H1 (cell line): ENCODE data around the gene CYP11A1. TPM values are rescaled to one million over a fixed set of nuclear protein-coding genes. Genes with fewer than 3 reads are reported as not detected.

ENCODE experiments used
- CTCF ChIA-PET: fragments of 300-600 bp; sonication (Branson Sonifier 250); formaldehyde crosslinking; loops from one replicate; lab custom pipeline; 2021; ENCODE audit not compliant: partially characterized antibody; lab: Charles Lee
- POLR2A ChIA-PET: fragments of 300-600 bp; sonication (Branson Sonifier 250); formaldehyde crosslinking; loops from one replicate; lab custom pipeline; 2021; ENCODE audit warnings: inconsistent platforms; ENCODE audit not compliant: partially characterized antibody; lab: Charles Lee
- DNase-seq, 2 experiments: peaks; one replicate each; pipeline versions ENCODE4 v3.0.0 to v3.0.0-alpha.2; 2010 to 2022; ENCODE audit warnings: low spot score in 2 of 2, low read depth in 1 of 2, mixed read lengths in 1 of 2
- FAIRE-seq: peaks from 2 replicates; lab custom pipeline; 2011; peaks lifted over from hg19 to GRCh38; lab: Jason Lieb, UNC
- H2AFZ ChIP-seq: 2 replicates; pipeline ENCODE4 v1.8.1; 2012; ENCODE audit warnings: low read length, inconsistent platforms
- H2AK5ac ChIP-seq: 2 replicates; pipeline ENCODE4 v1.6.1; 2013; ENCODE audit warnings: low read depth, low read length
- H2BK120ac ChIP-seq: replicated peaks from 2 replicates; pipeline ENCODE3; 2013; ENCODE audit warnings: low read depth, low read length, inconsistent platforms
- H2BK12ac ChIP-seq: 2 replicates; pipeline ENCODE4 v1.6.1; 2013; ENCODE audit warnings: low read depth, low read length
- H2BK15ac ChIP-seq: 2 replicates; pipeline ENCODE4 v1.6.1; 2013; ENCODE audit warnings: low read length
- H2BK20ac ChIP-seq: 2 replicates; pipeline ENCODE4 v1.6.1; 2013; ENCODE audit warnings: low read length
- H2BK5ac ChIP-seq: 2 replicates; pipeline ENCODE4 v1.6.1; 2013; ENCODE audit warnings: low read depth, low read length
- H3K14ac ChIP-seq: 2 replicates; pipeline ENCODE4 v1.6.1; 2013; ENCODE audit warnings: inconsistent platforms; ENCODE audit not compliant: insufficient read length
- H3K18ac ChIP-seq: 2 replicates; pipeline ENCODE4 v1.6.1; 2013; ENCODE audit warnings: low read length; ENCODE audit errors: extremely low read depth
- H3K23ac ChIP-seq: 2 replicates; pipeline ENCODE4 v1.6.1; 2013; ENCODE audit warnings: inconsistent platforms; ENCODE audit not compliant: insufficient read length
- H3K23me2 ChIP-seq: 2 replicates; pipeline ENCODE4 v1.6.1; 2013; ENCODE audit warnings: low read depth, low read length
- H3K27ac ChIP-seq: 2 replicates; pipeline ENCODE4 v1.6.1; 2011; ENCODE audit warnings: low read depth, low read length, inconsistent platforms
- H3K27me3 ChIP-seq, 4 experiments: replicated peaks in 1 of 4; 1 replicate in 1 of 4; 2 replicates in 3 of 4; pipeline versions ENCODE4 v1.6.1 to v1.8.1; 2011 to 2013; ENCODE audit warnings: low read length in 3 of 4, mild to moderate bottlenecking in 3 of 4, inconsistent platforms in 2 of 4, mixed read lengths in 2 of 4, moderate library complexity in 1 of 4; ENCODE audit not compliant: control insufficient read depth in 3 of 4, insufficient read depth in 3 of 4; ENCODE audit errors: extremely low read depth in 1 of 4
- H3K36me3 ChIP-seq, 4 experiments: 2 replicates each; pipeline versions ENCODE4 v1.6.1 to v1.8.1; 2011 to 2013; ENCODE audit warnings: mild to moderate bottlenecking in 4 of 4, low read length in 3 of 4, moderate library complexity in 2 of 4, control low read depth in 1 of 4, inconsistent platforms in 1 of 4; ENCODE audit not compliant: insufficient read depth in 4 of 4, control insufficient read depth in 2 of 4
- H3K4ac ChIP-seq: replicated peaks from 2 replicates; pipeline ENCODE3; 2013; ENCODE audit warnings: low read length, low read depth, mixed read lengths, inconsistent platforms; ENCODE audit not compliant: insufficient read length
- H3K4me1 ChIP-seq, 4 experiments: replicated peaks in 1 of 4; 1 replicate in 1 of 4; 2 replicates in 3 of 4; pipeline versions ENCODE4 v1.6.1 to v1.8.1; 2011 to 2013; ENCODE audit warnings: low read length in 3 of 4, inconsistent platforms in 2 of 4, mixed read lengths in 1 of 4; ENCODE audit not compliant: insufficient read depth in 4 of 4, control insufficient read depth in 3 of 4
- H3K4me2 ChIP-seq, 2 experiments: 2 replicates each; pipeline versions ENCODE4 v1.6.1 to v1.8.1; 2011 to 2013; ENCODE audit warnings: low read depth in 2 of 2, low read length in 2 of 2, control low read depth in 1 of 2, inconsistent platforms in 1 of 2, mild to moderate bottlenecking in 1 of 2; ENCODE audit not compliant: insufficient read depth in 1 of 2
- H3K4me3 ChIP-seq, 4 experiments: fragments of 200-600, 300-600 bp in 1 of 4; sonication (generic), shearing (Covaris generic), sonication (Bioruptor Twin) in 1 of 4; 2 replicates each; pipeline versions ENCODE4 v1.5.1 to v1.8.1; 2011 to 2016; ENCODE audit warnings: low read length in 4 of 4, low read depth in 3 of 4, control low read depth in 2 of 4, inconsistent platforms in 2 of 4, mild to moderate bottlenecking in 2 of 4, mixed read lengths in 1 of 4, moderate library complexity in 1 of 4; ENCODE audit not compliant: insufficient read depth in 2 of 4; ENCODE audit errors: extremely low read depth in 1 of 4
- H3K56ac ChIP-seq: replicated peaks from 2 replicates; pipeline ENCODE3; 2013; ENCODE audit warnings: low read depth, mild to moderate bottlenecking, mixed read lengths, low read length, inconsistent platforms; ENCODE audit not compliant: insufficient read length
- H3K79me1 ChIP-seq: 2 replicates; pipeline ENCODE4 v1.6.1; 2013; ENCODE audit warnings: low read depth, low read length, control low read depth
- H3K79me2 ChIP-seq, 2 experiments: 2 replicates each; pipeline versions ENCODE4 v1.6.1 to v1.8.1; 2012 to 2013; ENCODE audit warnings: low read length in 2 of 2, mild to moderate bottlenecking in 2 of 2, inconsistent platforms in 1 of 2; ENCODE audit not compliant: insufficient read depth in 2 of 2, control insufficient read depth in 1 of 2
- H3K9ac ChIP-seq, 4 experiments: replicated peaks in 1 of 4; 1 replicate in 1 of 4; 2 replicates in 3 of 4; pipeline versions ENCODE4 v1.6.1 to v1.8.1; 2011 to 2013; ENCODE audit warnings: low read depth in 3 of 4, low read length in 3 of 4, control low read depth in 2 of 4, mild to moderate bottlenecking in 2 of 4, moderate library complexity in 2 of 4, inconsistent platforms in 1 of 4; ENCODE audit errors: extremely low read depth in 1 of 4
- H3K9me3 ChIP-seq, 2 experiments: 2 replicates each; pipeline versions ENCODE4 v1.6.1 to v1.8.1; 2012 to 2013; ENCODE audit warnings: mild to moderate bottlenecking in 2 of 2, moderate library complexity in 2 of 2, control low read depth in 1 of 2, inconsistent platforms in 1 of 2, low read depth in 1 of 2, low read length in 1 of 2, mixed read lengths in 1 of 2; ENCODE audit not compliant: insufficient read depth in 2 of 2
- H4K20me1 ChIP-seq, 2 experiments: replicated peaks in 1 of 2; 2 replicates each; pipeline versions ENCODE3 to v1.8.1; 2011 to 2013; ENCODE audit warnings: inconsistent platforms in 2 of 2, low read length in 2 of 2, mild to moderate bottlenecking in 1 of 2; ENCODE audit not compliant: insufficient read depth in 2 of 2, control insufficient read depth in 1 of 2
- H4K5ac ChIP-seq: 2 replicates; pipeline ENCODE4 v1.6.1; 2013; ENCODE audit warnings: low read length, low read depth, mixed read lengths, inconsistent platforms; ENCODE audit not compliant: insufficient read length
- H4K8ac ChIP-seq: 2 replicates; pipeline ENCODE4 v1.8.0; 2013; ENCODE audit warnings: mild to moderate bottlenecking, moderate library complexity, low read length, inconsistent platforms; ENCODE audit not compliant: insufficient read depth; ENCODE audit errors: extremely low read depth
- H4K91ac ChIP-seq: replicated peaks from 2 replicates; pipeline ENCODE3; 2013; ENCODE audit warnings: low read length, mixed read lengths, inconsistent platforms; ENCODE audit not compliant: insufficient read length
- BRCA1 ChIP-seq: IDR thresholded peaks from 2 replicates; pipeline ENCODE4 v1.6.1; 2012; ENCODE audit warnings: low read depth, low read length, improper control_type of control experiment
- CBX8 ChIP-seq: fragments of 300-800, 300-1000 bp; sonication (generic); IDR thresholded peaks from 2 replicates; pipeline ENCODE4 v1.7.1; 2016; ENCODE audit warnings: low read depth, low read length, borderline replicate concordance
- CTBP2 ChIP-seq: IDR thresholded peaks from 2 replicates; pipeline ENCODE4 v1.7.0; 2011; ENCODE audit warnings: borderline replicate concordance, mild to moderate bottlenecking, moderate library complexity, mixed read lengths, low read length; ENCODE audit not compliant: insufficient read depth, insufficient read length
- E2F6 ChIP-seq: IDR thresholded peaks from 2 replicates; pipeline ENCODE4 v1.6.1; 2012; ENCODE audit warnings: inconsistent platforms
- EGR1 ChIP-seq: IDR thresholded peaks from 2 replicates; pipeline ENCODE4 v1.6.1; 2011; ENCODE audit warnings: low read depth, low read length, borderline replicate concordance
- EZH2 ChIP-seq: fragments of 200-600 bp; sonication (generic); IDR thresholded peaks from 2 replicates; pipeline ENCODE4 v1.7.1; 2012; ENCODE audit warnings: low read depth, mild to moderate bottlenecking, moderate library complexity, low read length, inconsistent platforms; ENCODE audit not compliant: severe bottlenecking
- GABPA ChIP-seq: IDR thresholded peaks from 2 replicates; pipeline ENCODE4 v1.6.1; 2011; ENCODE audit warnings: mild to moderate bottlenecking, low read length, moderate library complexity, borderline replicate concordance; ENCODE audit not compliant: insufficient read depth
- KDM5A ChIP-seq: fragments of 200-600 bp; IDR thresholded peaks from 2 replicates; pipeline ENCODE4 v1.7.1; 2012; ENCODE audit warnings: mild to moderate bottlenecking, low read length, inconsistent platforms, mixed read lengths
- MAFK ChIP-seq: IDR thresholded peaks from 2 replicates; pipeline ENCODE4 v1.6.1; 2012; ENCODE audit warnings: low read depth, mild to moderate bottlenecking, improper control_type of control experiment, low read length
- NANOG ChIP-seq: IDR thresholded peaks from 2 replicates; pipeline ENCODE4 v1.6.1; 2011; ENCODE audit warnings: low read length, low read depth, mild to moderate bottlenecking, inconsistent platforms; ENCODE audit not compliant: insufficient read depth, poor library complexity, severe bottlenecking
- SP1 ChIP-seq: IDR thresholded peaks from 2 replicates; pipeline ENCODE4 v1.6.1; 2011; ENCODE audit warnings: low read depth, low read length
- TBP ChIP-seq: IDR thresholded peaks from 2 replicates; pipeline ENCODE4 v1.6.1; 2011; ENCODE audit warnings: low read depth, low read length, improper control_type of control experiment
- WGBS, 2 experiments: shearing (Covaris generic) in 1 of 2; methylation state at CpG; one replicate each; pipeline versions ENCODE4 v1.1.6 to v1.1.7; 2013 to 2015; ENCODE audit warnings: low lambda C conversion rate in 2 of 2, mixed read lengths in 2 of 2, inconsistent platforms in 1 of 2, low coverage in 1 of 2, missing lambda C conversion rate in 1 of 2; ENCODE audit not compliant: insufficient replicate concordance in 2 of 2, insufficient coverage in 1 of 2, insufficient read length in 1 of 2; ENCODE audit errors: extremely low coverage in 1 of 2, missing lambda C conversion rate in 1 of 2; 5-methylcytosine and 5-hydroxymethylcytosine counted together
- polyA plus RNA-seq, 7 experiments: library from polyadenylated mRNA; depleted of rRNA in 3 of 7; stranded (reverse) in 5 of 7; unstranded in 2 of 7; fragments of >200 nt in 5 of 7; fragments of 200-250 nt in 2 of 7; gene quantifications; 1 replicate in 5 of 7; 2 replicates in 1 of 7; 4 replicates in 1 of 7; pipeline versions ENCODE4 v1.2.1 to v1.2.3, GENCODE V29; 2011 to 2013; ENCODE audit warnings: missing spikeins in 2 of 7, mixed read lengths in 2 of 7
- total RNA-seq: library from RNA; stranded (reverse); fragmentation: NEBNext Ultra II Directional; extraction: Animal tissue kit (Norgen Biotek cat#: 25700); gene quantifications from 2 replicates; pipeline ENCODE4 v1.2.1, GENCODE V29; 2021

CYP11A1 gene
- total and polyA plus RNA-seq, 2 of the 8 experiments (the other 6 are each of a cell fraction or from before 2014, with no cell fraction given): 1.9 to 7.2 TPM

- Histone ChIP-seq H2BK20ac (no peak overlapping the region), H3K79me2 (no peaks in the 10 kb centered on the region), H3K4me1 (no peaks in the 10 kb centered on the region; a peak in 1 of 7 replicates), H2AK5ac (no peak overlapping the region), H2AFZ (no peak overlapping the region), H3K27me3 (no peaks in the 10 kb centered on the region), H4K20me1 (no peaks in the 10 kb centered on the region), H3K23me2 (no peaks in the 10 kb centered on the region), H3K56ac (no peak overlapping the region), H3K9ac (no peak overlapping the region), H3K4me3 (no peak overlapping the region), H3K9me3 (no peaks in the 10 kb centered on the region), H3K79me1 (no peaks in the 10 kb centered on the region), H3K36me3 (no peaks in the 10 kb centered on the region; a peak in 1 of 8 replicates), H2BK12ac (no peak overlapping the region), H2BK5ac (no peak overlapping the region), H3K18ac (no peak overlapping the region), H4K8ac (no peak overlapping the region), H2BK120ac (no peak overlapping the region), H3K27ac (no peak overlapping the region), H3K23ac (no peak overlapping the region), H3K4me2 (no peak overlapping the region), H4K5ac (no peak overlapping the region), H3K14ac (no peak overlapping the region), H2BK15ac (no peak overlapping the region), H4K91ac (no peak overlapping the region), H3K4ac (no peak overlapping the region)
- ChIA-PET CTCF (interaction anchor here (1.3 to 2.4 kb wide), 4 partner anchors 10 to 346 kb away, joined by 3 to 10 read pairs (median 6); partner anchors contain the start of gene PML), POLR2A (interaction anchor here (1.7 kb wide), 1 partner anchor 12 kb away, joined by 4 read pairs; no protein-coding TSS in a partner anchor)
- FAIRE-seq (no peak), DNase-seq (no peak)
- TF ChIP-seq EGR1 (no peak), BRCA1 (no peak), GABPA (no peak), MAFK (no peak), NANOG (no peak), EZH2 (no peak), SP1 (no peak), E2F6 (no peak), KDM5A (no peak), CTBP2 (no peak), CBX8 (no peak), TBP (no peak)
- 97% methylated on average over 4 of the region's 4 CpGs; no CpG with 5 or more reads in 1 of the 2 experiments for WGBS, 2 experiments
These were observed 27.3 kb downstream of the CYP11A1 start for GRCh38 chr15:74340150-74340549.
